HepG2 (cell line): Measurements from ENCODE around the gene CEACAM3. TPM values are rescaled to one million over a fixed set of nuclear protein-coding genes. Genes with fewer than 3 reads are reported as not detected.

Experiments
- ATAC-seq: fragments of 200-7000 bp; cut with Tn5 transposase; 3 replicates; pipeline ENCODE4 v1.9.1; 2020; ENCODE audit warnings: mild to moderate bottlenecking, moderate library complexity
- BruUV-seq: library from RNA; stranded (reverse); fragments of 400-500 nt; replicated peaks from 2 replicates; lab custom pipeline; 2021; lab: Mats Ljungman, UMichigan
- CTCF ChIA-PET: fragments of 300-600 bp; formaldehyde crosslinking; extraction: SDS; loops from one replicate; lab custom pipeline; 2021; ENCODE audit warnings: low total read pairs, inconsistent platforms, low intra/inter-chr PET ratio; lab: Yijun Ruan, JAX
- POLR2A ChIA-PET: fragments of 350-600 bp; sonication (Branson Sonifier 250); formaldehyde crosslinking; loops from one replicate; lab custom pipeline; 2020; ENCODE audit warnings: antibody characterized with exemption, inconsistent platforms; lab: Yijun Ruan, JAX
- DNase-seq: peaks from one replicate; pipeline ENCODE4 v3.0.0-alpha.2; 2015; ENCODE audit warnings: low spot score
- FAIRE-seq: peaks from 3 replicates; lab custom pipeline; 2011; peaks lifted over from hg19 to GRCh38; lab: Jason Lieb, UNC
- H2AFZ ChIP-seq: one replicate; pipeline ENCODE4 v1.6.1; 2011; ENCODE audit warnings: low read length, inconsistent platforms
- H3K27ac ChIP-seq: fragments of 300-600 bp; 3 replicates; pipeline ENCODE4 v1.8.0; 2011; ENCODE audit warnings: mixed run types, mild to moderate bottlenecking, mixed read lengths, low read length, inconsistent platforms; ENCODE audit not compliant: insufficient read depth; ENCODE audit errors: extremely low read length
- H3K27me3 ChIP-seq, 2 experiments: fragments of 200-600 bp in 1 of 2; 2 replicates in 1 of 2; 3 replicates in 1 of 2; pipeline versions ENCODE4 v1.6.0 to v1.8.0; 2011; ENCODE audit warnings: low read length in 2 of 2, mild to moderate bottlenecking in 2 of 2, moderate library complexity in 2 of 2, inconsistent platforms in 1 of 2; ENCODE audit not compliant: insufficient read depth in 2 of 2, control insufficient read depth in 1 of 2
- H3K36me3 ChIP-seq, 2 experiments: fragments of 200-600 bp in 1 of 2; replicated peaks in 1 of 2; 2 replicates in 1 of 2; 3 replicates in 1 of 2; pipeline versions ENCODE4 v1.5.1 to v1.8.0; 2011; ENCODE audit warnings: low read length in 2 of 2, inconsistent platforms in 1 of 2; ENCODE audit not compliant: insufficient read depth in 2 of 2, control insufficient read depth in 1 of 2
- H3K4me1 ChIP-seq: 2 replicates; pipeline ENCODE4 v1.5.1; 2012; ENCODE audit warnings: low read length, inconsistent platforms; ENCODE audit not compliant: insufficient read depth
- H3K4me2 ChIP-seq: 2 replicates; pipeline ENCODE4 v1.6.0; 2011; ENCODE audit warnings: low read depth, low read length, inconsistent platforms
- H3K4me3 ChIP-seq, 3 experiments: fragments of 200-600 bp in 1 of 3; sonication (generic), shearing (Covaris generic) in 1 of 3; replicated peaks in 1 of 3; 2 replicates each; pipeline ENCODE4 v1.5.1; 2011 to 2016; ENCODE audit warnings: low read length in 3 of 3, inconsistent platforms in 2 of 3, low read depth in 2 of 3, mild to moderate bottlenecking in 2 of 3, control low read depth in 1 of 3, mixed read lengths in 1 of 3; ENCODE audit not compliant: insufficient read depth in 1 of 3
- H3K79me2 ChIP-seq: one replicate; pipeline ENCODE4 v1.6.1; 2011; ENCODE audit warnings: low read length, inconsistent platforms; ENCODE audit not compliant: insufficient read depth
- H3K9ac ChIP-seq: 2 replicates; pipeline ENCODE4 v1.6.0; 2011; ENCODE audit warnings: mild to moderate bottlenecking, low read depth, low read length, inconsistent platforms; ENCODE audit not compliant: insufficient read depth
- H3K9me3 ChIP-seq: 2 replicates; pipeline ENCODE4 v1.5.1; 2012; ENCODE audit warnings: mild to moderate bottlenecking, low read length
- H4K20me1 ChIP-seq: 2 replicates; pipeline ENCODE4 v1.6.0; 2011; ENCODE audit warnings: inconsistent platforms, mild to moderate bottlenecking, low read length, moderate library complexity; ENCODE audit not compliant: insufficient read depth
- CCAR2 ChIP-seq: fragments of 200-400 bp; formaldehyde crosslinking; optimal IDR thresholded peaks from 2 replicates; pipeline ENCODE3; 2018; ENCODE audit warnings: low read depth, mild to moderate bottlenecking, low read length, moderate library complexity
- CEBPB ChIP-seq: IDR thresholded peaks from 2 replicates; pipeline ENCODE4 v1.6.1; 2011; ENCODE audit warnings: low read depth, low read length, improper control_type of control experiment, borderline replicate concordance
- CENPBD1 ChIP-seq: sonication (generic); formaldehyde crosslinking; IDR thresholded peaks from 2 replicates; pipeline ENCODE4 v1.8.0; 2022; ENCODE audit warnings: missing genetic modification reagents, low read depth, mild to moderate bottlenecking, borderline replicate concordance
- HMG20A ChIP-seq: IDR thresholded peaks from 2 replicates; pipeline ENCODE4 v1.6.1; 2016; ENCODE audit warnings: borderline replicate concordance
- MAF1 ChIP-seq: sonication (generic); formaldehyde crosslinking; IDR thresholded peaks from 2 replicates; pipeline ENCODE4 v1.5.0; 2020; ENCODE audit warnings: missing genetic modification reagents, borderline replicate concordance
- MTF1 ChIP-seq: sonication (generic); formaldehyde crosslinking; IDR thresholded peaks from 2 replicates; pipeline ENCODE4 v1.5.0; 2020; ENCODE audit warnings: missing genetic modification reagents
- NFYB ChIP-seq: sonication (generic); formaldehyde crosslinking; IDR thresholded peaks from 2 replicates; pipeline ENCODE4 v1.4.0; 2020; ENCODE audit warnings: missing genetic modification reagents
- POLR2A ChIP-seq, 2 experiments: IDR thresholded peaks; 2 replicates each; pipeline ENCODE4 v1.6.1; 2011; ENCODE audit warnings: low read depth in 2 of 2, low read length in 2 of 2, mild to moderate bottlenecking in 1 of 2, moderate library complexity in 1 of 2; ENCODE audit not compliant: insufficient read depth in 1 of 2
- PRDM4 ChIP-seq: sonication (generic); formaldehyde crosslinking; IDR thresholded peaks from 2 replicates; pipeline ENCODE4 v1.9.0; 2021; ENCODE audit warnings: missing genetic modification reagents, borderline replicate concordance
- RAD51 ChIP-seq: fragments of 450-650 bp; IDR thresholded peaks from 2 replicates; pipeline ENCODE4 v1.6.1; 2016; ENCODE audit warnings: borderline replicate concordance
- SOX5 ChIP-seq: IDR thresholded peaks from 2 replicates; pipeline ENCODE4 v1.6.1; 2016; ENCODE audit warnings: borderline replicate concordance
- STAG1 ChIP-seq: sonication (generic); formaldehyde crosslinking; IDR thresholded peaks from 2 replicates; pipeline ENCODE4 v1.4.0; 2020; ENCODE audit warnings: missing genetic modification reagents
- TAF15 ChIP-seq: fragments of 200-400 bp; formaldehyde crosslinking; IDR thresholded peaks from one replicate; pipeline ENCODE4 v1.6.1; 2018; ENCODE audit warnings: mild to moderate bottlenecking, low read depth, low read length; ENCODE audit not compliant: poor library complexity, severe bottlenecking
- ZEB1 ChIP-seq: IDR thresholded peaks from 2 replicates; pipeline ENCODE4 v1.6.1; 2012; ENCODE audit warnings: mild to moderate bottlenecking, low read depth, inconsistent platforms; ENCODE audit not compliant: insufficient replicate concordance
- ZFYVE20 ChIP-seq: sonication (generic); formaldehyde crosslinking; IDR thresholded peaks from 2 replicates; pipeline ENCODE4 v1.8.0; 2023; ENCODE audit warnings: low read depth, mild to moderate bottlenecking, moderate library complexity, missing genetic modification reagents, borderline replicate concordance
- ZNF292 ChIP-seq: sonication (generic); formaldehyde crosslinking; IDR thresholded peaks from 2 replicates; pipeline ENCODE4 v1.8.1; 2022; ENCODE audit warnings: mild to moderate bottlenecking, low read depth, missing genetic modification reagents, borderline replicate concordance
- ZNF331 ChIP-seq: sonication (generic); formaldehyde crosslinking; IDR thresholded peaks from 2 replicates; pipeline ENCODE4 v1.4.0; 2020; ENCODE audit warnings: missing genetic modification reagents
- ZNF367 ChIP-seq: sonication (generic); formaldehyde crosslinking; IDR thresholded peaks from 2 replicates; pipeline ENCODE4 v1.4.0; 2020; ENCODE audit warnings: missing genetic modification reagents, borderline replicate concordance
- WGBS: methylation state at CpG from one replicate; pipeline ENCODE4 v1.1.6; 2017; ENCODE audit warnings: low lambda C conversion rate; 5-methylcytosine and 5-hydroxymethylcytosine counted together
- in situ Hi-C: cut with HindIII; loops from 2 replicates; pipeline ENCODE4 v1.10.0; 2017; ENCODE audit warnings: low pct_unique_long_range_greater_than_20kb; ENCODE audit not compliant: extremely low pct_ligation_motif_present
- intact Hi-C: fragments of 100-400 bp; cut with micrococcal nuclease; formaldehyde crosslinking; loops from one replicate; pipeline ENCODE4 v1.10.0; 2022; ENCODE audit not compliant: unreplicated experiment
- polyA plus RNA-seq, 8 experiments: library from polyadenylated mRNA; depleted of rRNA in 3 of 8; stranded (reverse) in 7 of 8; unstranded in 1 of 8; fragments of >200 nt; fragmentation: Illumina TruSeq in 4 of 8; extraction: Trizol in 4 of 8; gene quantifications; 2 replicates each; pipeline versions ENCODE4 v1.2.1 to v1.2.3, GENCODE V29; 2011 to 2016; ENCODE audit warnings: low read depth in 4 of 8, missing spikeins in 1 of 8, mixed read lengths in 1 of 8; ENCODE audit not compliant: insufficient read depth in 1 of 8
- total RNA-seq, 5 experiments: library from RNA; depleted of rRNA; stranded (reverse); fragments of >200 nt; fragmentation: Illumina TruSeq; extraction: Trizol; gene quantifications; 2 replicates each; pipeline ENCODE4 v1.2.3, GENCODE V29; 2016; ENCODE audit warnings: low read depth in 1 of 5
- TF ChIP-seq, protein P1 (sequence below): sonication (generic); formaldehyde crosslinking; IDR thresholded peaks from 2 replicates; pipeline ENCODE4; 2020; ENCODE audit warnings: missing genetic modification reagents, mild to moderate bottlenecking, borderline replicate concordance

The CEACAM3 gene
- total and polyA plus RNA-seq, 2 of the 13 experiments (the other 11 are each of a cell fraction or from before 2014, with no cell fraction given): not detected

DNA sequence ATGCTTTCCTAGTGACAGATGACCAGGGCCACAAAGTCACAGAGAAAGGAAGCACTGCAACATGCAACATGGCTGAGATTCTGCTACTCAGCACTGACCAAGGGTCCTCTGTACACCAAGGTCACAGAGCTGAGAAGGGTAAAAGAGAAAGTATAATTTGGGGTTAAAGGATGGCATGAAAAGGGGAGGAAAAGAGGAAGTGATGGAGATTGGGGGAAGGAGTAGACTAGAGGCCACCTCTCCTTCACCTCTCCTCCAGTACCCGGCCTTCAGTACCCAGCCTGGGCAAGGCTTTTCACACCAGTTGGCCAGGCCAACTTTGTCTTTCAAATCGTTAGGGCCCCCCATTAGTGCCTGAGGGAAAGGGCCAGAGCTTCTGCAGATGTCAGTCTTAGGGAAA, 57.4 kb downstream of the CEACAM3 start (continued):
- TF ChIP-seq MAF1 (CRISPR knock-in tag) (no peak), ZNF331 (CRISPR knock-in tag) (no peak)

DNA sequence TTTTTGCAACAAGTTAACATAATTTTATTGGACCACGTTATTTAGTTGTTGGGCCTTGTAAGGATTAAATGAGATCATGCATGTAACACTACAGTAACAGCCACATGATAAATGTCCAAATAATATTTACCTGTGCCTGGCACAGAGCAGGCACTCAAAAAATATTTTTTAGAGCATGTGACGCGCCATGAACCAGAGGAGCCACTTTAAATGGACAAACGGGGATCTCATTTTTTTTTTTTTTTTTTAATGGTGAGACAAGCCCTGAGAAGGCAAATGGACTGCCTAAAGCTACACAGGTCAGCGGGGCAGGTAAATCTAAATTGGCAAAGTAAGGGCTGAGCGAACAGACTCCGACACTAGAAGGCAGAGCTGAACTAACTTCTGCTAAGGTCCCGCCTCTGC, 62.8 kb downstream of the CEACAM3 start:
- Histone ChIP-seq H3K9me3 (no peaks in the 10 kb centered on the region), H3K4me2 (peak overlapping the region; percentile 66), H3K27me3 (peaks cover 0 to 12% of the 10 kb centered on the region in 2 experiments; a peak in 2 of 5 replicates), H3K79me2 (peaks cover 41% of the 10 kb centered on the region), H4K20me1 (peaks cover 34% of the 10 kb centered on the region), H2AFZ (no peak overlapping the region), H3K9ac (peak overlapping the region; percentile 40), H3K27ac (no peak overlapping the region), H3K36me3 (peaks cover 15 to 35% of the 10 kb centered on the region in 2 experiments), H3K4me1 (peaks cover 38% of the 10 kb centered on the region), H3K4me3 (peak overlapping the region; percentile 17 to 99 (median 27); a peak in 3 of 6 replicates)
- intact Hi-C loops (no loop called here), in situ Hi-C loops (no loop called here)
- ATAC-seq (no peak), FAIRE-seq (no peak), DNase-seq (no peak)
- BruUV-seq: no TSS peak
- CTCF ChIA-PET: interaction anchor here (1.3 kb wide), 1 partner anchor 75 kb away, joined by 4 read pairs; no protein-coding TSS in a partner anchor
- 9% methylated on average over 8 of the region's 8 CpGs for WGBS
- POLR2A ChIA-PET: interaction anchor here (0.6 to 3.6 kb wide), 15 partner anchors 12 to 1511 kb away, joined by 3 to 72 read pairs (median 4); partner anchors contain the start of genes C19orf47, DMAC2, HNRNPUL1 and PLD3
- TF ChIP-seq CCAR2: no peak
- no peak for TF ChIP-seq MTF1 (CRISPR knock-in tag)
- TF ChIP-seq ZNF367 (CRISPR knock-in tag): no peak
- peak in 1 of 2 experiments; percentile 45; a peak in 1 of 4 replicates for TF ChIP-seq POLR2A (IDR thresholded peaks at IDR 0.05; ENCODE audit: insufficient read depth in 1 of 2, low read depth in 2 of 2, low read length in 2 of 2)
- no peak for TF ChIP-seq CENPBD1 (CRISPR knock-in tag)
- no peak for TF ChIP-seq HMG20A
- TF ChIP-seq ZEB1: peak; percentile 50
- TF ChIP-seq CEBPB: no peak
- no peak for TF ChIP-seq TAF15
- no peak for TF ChIP-seq RAD51
- no peak for TF ChIP-seq NFYB (CRISPR knock-in tag)
- no peak for TF ChIP-seq SOX5
- TF ChIP-seq ZFYVE20: no peak
- no peak for TF ChIP-seq PRDM4
- TF ChIP-seq, protein P1, sequence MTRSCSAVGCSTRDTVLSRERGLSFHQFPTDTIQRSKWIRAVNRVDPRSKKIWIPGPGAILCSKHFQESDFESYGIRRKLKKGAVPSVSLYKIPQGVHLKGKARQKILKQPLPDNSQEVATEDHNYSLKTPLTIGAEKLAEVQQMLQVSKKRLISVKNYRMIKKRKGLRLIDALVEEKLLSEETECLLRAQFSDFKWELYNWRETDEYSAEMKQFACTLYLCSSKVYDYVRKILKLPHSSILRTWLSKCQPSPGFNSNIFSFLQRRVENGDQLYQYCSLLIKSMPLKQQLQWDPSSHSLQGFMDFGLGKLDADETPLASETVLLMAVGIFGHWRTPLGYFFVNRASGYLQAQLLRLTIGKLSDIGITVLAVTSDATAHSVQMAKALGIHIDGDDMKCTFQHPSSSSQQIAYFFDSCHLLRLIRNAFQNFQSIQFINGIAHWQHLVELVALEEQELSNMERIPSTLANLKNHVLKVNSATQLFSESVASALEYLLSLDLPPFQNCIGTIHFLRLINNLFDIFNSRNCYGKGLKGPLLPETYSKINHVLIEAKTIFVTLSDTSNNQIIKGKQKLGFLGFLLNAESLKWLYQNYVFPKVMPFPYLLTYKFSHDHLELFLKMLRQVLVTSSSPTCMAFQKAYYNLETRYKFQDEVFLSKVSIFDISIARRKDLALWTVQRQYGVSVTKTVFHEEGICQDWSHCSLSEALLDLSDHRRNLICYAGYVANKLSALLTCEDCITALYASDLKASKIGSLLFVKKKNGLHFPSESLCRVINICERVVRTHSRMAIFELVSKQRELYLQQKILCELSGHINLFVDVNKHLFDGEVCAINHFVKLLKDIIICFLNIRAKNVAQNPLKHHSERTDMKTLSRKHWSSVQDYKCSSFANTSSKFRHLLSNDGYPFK (CRISPR knock-in tag): no peak
- TF ChIP-seq STAG1: peak; percentile 41; the same call in 1 of the 2 replicates
- 0 out of 2 replicates have a peak, but pooled peaks have one; percentile 18 for TF ChIP-seq ZNF292 (CRISPR knock-in tag)
